WTC11 (cell line): ENCODE results near the gene PIK3R1. TPM values are rescaled to one million over a fixed set of nuclear protein-coding genes. Genes with fewer than 3 reads are reported as not detected.

Experiments used
- ATAC-seq: fragments of 200-7000 bp; cut with Tn5 transposase; 2 replicates; pipeline ENCODE4 v1.10.0; 2021; ENCODE audit warnings: mild to moderate bottlenecking, moderate library complexity
- CTCF ChIA-PET: fragments of 300-600 bp; sonication (Branson Sonifier 250); formaldehyde crosslinking; loops from one replicate; lab custom pipeline; 2021; ENCODE audit warnings: antibody characterized with exemption; lab: Charles Lee
- POLR2A ChIA-PET: fragments of 350-600 bp; sonication (Branson Sonifier 250); formaldehyde crosslinking; loops from one replicate; lab custom pipeline; 2021; ENCODE audit warnings: antibody characterized with exemption; lab: Charles Lee
- DNase-seq: peaks from one replicate; pipeline ENCODE4 v3.0.0; 2021; ENCODE audit warnings: low spot score
- H3K27ac Mint-ChIP-seq: 2 replicates; pipeline ENCODE4 v1.8.0; 2021; ENCODE audit warnings: mixed read lengths
- H3K27me3 Mint-ChIP-seq: 2 replicates; pipeline ENCODE4 v1.8.0; 2021; ENCODE audit warnings: low read depth, mild to moderate bottlenecking, moderate library complexity, mixed read lengths
- H3K36me3 Mint-ChIP-seq: 2 replicates; pipeline ENCODE4 v1.8.0; 2021; ENCODE audit warnings: mixed read lengths
- H3K4me1 Mint-ChIP-seq: 2 replicates; pipeline ENCODE4 v1.8.0; 2022; ENCODE audit warnings: mixed read lengths
- H3K4me3 Mint-ChIP-seq: 2 replicates; pipeline ENCODE4 v1.8.0; 2021; ENCODE audit warnings: mild to moderate bottlenecking, moderate library complexity, mixed read lengths
- H3K9me3 Mint-ChIP-seq: 2 replicates; pipeline ENCODE4 v1.8.0; 2021; ENCODE audit warnings: mixed read lengths
- CBFB ChIP-seq: sonication (generic); formaldehyde crosslinking; IDR thresholded peaks from 2 replicates; pipeline ENCODE4 v1.8.1; 2022; ENCODE audit warnings: mild to moderate bottlenecking, low read depth, missing genetic modification reagents
- CDX4 ChIP-seq: fragments of 250-450 bp; sonication (Bioruptor Pico); IDR thresholded peaks from 2 replicates; pipeline ENCODE4 v1.9.0; 2021; ENCODE audit warnings: moderate library complexity, mild to moderate bottlenecking, inconsistent platforms, borderline replicate concordance
- E2F1 ChIP-seq: sonication (generic); formaldehyde crosslinking; IDR thresholded peaks from 2 replicates; pipeline ENCODE4 v1.8.0; 2022; ENCODE audit warnings: mild to moderate bottlenecking, missing genetic modification reagents
- E2F4 ChIP-seq: sonication (generic); formaldehyde crosslinking; IDR thresholded peaks from 2 replicates; pipeline ENCODE4 v1.8.1; 2022; ENCODE audit warnings: low read depth, mild to moderate bottlenecking, moderate library complexity, missing genetic modification reagents, borderline replicate concordance
- GABPB1 ChIP-seq: sonication (generic); formaldehyde crosslinking; IDR thresholded peaks from 2 replicates; pipeline ENCODE4 v1.8.1; 2023; ENCODE audit warnings: mild to moderate bottlenecking, missing genetic modification reagents
- GRHL2 ChIP-seq: fragments of 250-450 bp; sonication (Bioruptor Pico); IDR thresholded peaks from 2 replicates; pipeline ENCODE4 v1.8.0; 2022; ENCODE audit warnings: mild to moderate bottlenecking, moderate library complexity; ENCODE audit not compliant: insufficient replicate concordance, severe bottlenecking
- JAZF1 ChIP-seq: fragments of 250-450 bp; sonication (Bioruptor Pico); IDR thresholded peaks from 2 replicates; pipeline ENCODE4 v1.9.0; 2021; ENCODE audit warnings: moderate library complexity, mild to moderate bottlenecking, inconsistent platforms
- KAT7 ChIP-seq: sonication (generic); formaldehyde crosslinking; IDR thresholded peaks from 2 replicates; pipeline ENCODE4 v1.8.1; 2023; ENCODE audit warnings: missing genetic modification reagents, mild to moderate bottlenecking, borderline replicate concordance
- MLX ChIP-seq: sonication (generic); formaldehyde crosslinking; IDR thresholded peaks from 2 replicates; pipeline ENCODE4 v1.8.1; 2023; ENCODE audit warnings: mild to moderate bottlenecking, missing genetic modification reagents, moderate library complexity
- NFYB ChIP-seq: sonication (generic); formaldehyde crosslinking; conservative IDR thresholded peaks from 2 replicates; pipeline ENCODE4 v1.8.0; 2022; ENCODE audit warnings: low read depth, missing genetic modification reagents
- NR3C1 ChIP-seq: sonication (generic); formaldehyde crosslinking; conservative IDR thresholded peaks from 2 replicates; pipeline ENCODE4 v1.8.1; 2023; ENCODE audit warnings: low read depth, mild to moderate bottlenecking, missing genetic modification reagents
- STAT6 ChIP-seq: sonication (generic); formaldehyde crosslinking; conservative IDR thresholded peaks from 2 replicates; pipeline ENCODE4 v1.8.1; 2023; ENCODE audit warnings: mild to moderate bottlenecking, low read depth, missing genetic modification reagents, moderate library complexity
- USF1 ChIP-seq: sonication (generic); formaldehyde crosslinking; IDR thresholded peaks from 2 replicates; pipeline ENCODE4 v1.8.0; 2022; ENCODE audit warnings: mild to moderate bottlenecking, missing genetic modification reagents
- ZBTB43 ChIP-seq: sonication (generic); formaldehyde crosslinking; IDR thresholded peaks from 2 replicates; pipeline ENCODE4 v1.8.1; 2023; ENCODE audit warnings: mild to moderate bottlenecking, missing genetic modification reagents
- ZNF138 ChIP-seq: sonication (generic); formaldehyde crosslinking; conservative IDR thresholded peaks from 2 replicates; pipeline ENCODE4 v1.8.1; 2022; ENCODE audit warnings: mild to moderate bottlenecking, moderate library complexity, missing genetic modification reagents
- ZNF219 ChIP-seq: sonication (generic); formaldehyde crosslinking; IDR thresholded peaks from 2 replicates; pipeline ENCODE4 v1.8.0; 2023; ENCODE audit warnings: missing genetic modification reagents, mild to moderate bottlenecking, borderline replicate concordance
- ZNF281 ChIP-seq: sonication (generic); formaldehyde crosslinking; IDR thresholded peaks from 2 replicates; pipeline ENCODE4 v1.8.0; 2023; ENCODE audit warnings: mild to moderate bottlenecking, missing genetic modification reagents
- ZNF317 ChIP-seq: sonication (generic); formaldehyde crosslinking; IDR thresholded peaks from 2 replicates; pipeline ENCODE4 v1.8.1; 2023; ENCODE audit warnings: low read depth, mild to moderate bottlenecking, moderate library complexity, missing genetic modification reagents, borderline replicate concordance
- ZNF396 ChIP-seq: fragments of 250-450 bp; sonication (Bioruptor Pico); IDR thresholded peaks from 2 replicates; pipeline ENCODE4 v1.8.0; 2021; ENCODE audit warnings: mild to moderate bottlenecking, moderate library complexity, borderline replicate concordance
- ZNF512 ChIP-seq: sonication (generic); formaldehyde crosslinking; IDR thresholded peaks from 2 replicates; pipeline ENCODE4 v1.8.1; 2022; ENCODE audit warnings: missing genetic modification reagents, borderline replicate concordance
- total RNA-seq: library from RNA; stranded (reverse); gene quantifications from 3 replicates; pipeline ENCODE4 v1.2.3, GENCODE V29; 2021

PIK3R1 gene
- total RNA-seq, 1 experiment from 2014 or later = 11.3 TPM

- TF ChIP-seq ZBTB43 (CRISPR knock-in tag) (no peak), ZNF396 (CRISPR knock-in tag) (no peak), NR3C1 (CRISPR knock-in tag) (no peak), ZNF512 (no peak), ZNF317 (no peak), E2F4 (CRISPR knock-in tag) (no peak), GABPB1 (no peak), CBFB (CRISPR knock-in tag) (no peak), USF1 (CRISPR knock-in tag) (no peak)
Measured at GRCh38 chr5:68335075-68335474, 119.5 kb downstream of the PIK3R1 start (continued).

- ATAC-seq = no peak
Measured at GRCh38 chr5:68336200-68336599, 120.6 kb downstream of the PIK3R1 start.

GRCh38 chr5:68337235-68337634 lies 121.7 kb downstream of the PIK3R1 start:
- Mint-ChIP-seq H3K27ac (no peak overlapping the region), H3K4me3 (no peak overlapping the region), H3K36me3 (no peaks in the 10 kb centered on the region), H3K4me1 (no peaks in the 10 kb centered on the region), H3K9me3 (peaks cover 20% of the 10 kb centered on the region; the same call in 1 of the 2 replicates), H3K27me3 (no peaks in the 10 kb centered on the region)
- ChIA-PET POLR2A (no interaction called here), CTCF (interaction anchor here (1.1 kb wide), 1 partner anchor 695 kb away, joined by 4 read pairs; no protein-coding TSS in a partner anchor)
- DNase-seq (no peak), ATAC-seq (no peak)
- TF ChIP-seq STAT6 (CRISPR knock-in tag) (no peak), NFYB (no peak), GRHL2 (no peak), CDX4 (CRISPR knock-in tag) (no peak), ZNF281 (CRISPR knock-in tag) (no peak)

More at GRCh38 chr5:68336200-68336599, 120.6 kb downstream of the PIK3R1 start:
- H3K4me3 Mint-ChIP-seq = no peak overlapping the region
- CTCF ChIA-PET = no interaction called here
- no peak overlapping the region for H3K27ac Mint-ChIP-seq
- TF ChIP-seq E2F1 (CRISPR knock-in tag) = no peak
- no peak for TF ChIP-seq ZNF219
- no peak for TF ChIP-seq CBFB (CRISPR knock-in tag)
- no peak for TF ChIP-seq KAT7 (CRISPR knock-in tag)
- no peak for TF ChIP-seq MLX
- TF ChIP-seq JAZF1 (CRISPR knock-in tag) = no peak
- no peak for TF ChIP-seq ZNF138 (CRISPR knock-in tag)
- TF ChIP-seq, all 79 proteins: peak for 0
- DNase-seq = no peak
- Mint-ChIP-seq H3K36me3 (no peaks in the 10 kb centered on the region), H3K4me1 (no peaks in the 10 kb centered on the region), H3K27me3 (no peaks in the 10 kb centered on the region), H3K9me3 (peaks cover 16% of the 10 kb centered on the region; the same call in 1 of the 2 replicates)
- POLR2A ChIA-PET = no interaction called here
